K562 (cell line): ENCODE data around the gene ATP5F1D. TPM values are rescaled to one million over a fixed set of nuclear protein-coding genes. Genes with fewer than 3 reads are reported as not detected.

ENCODE experiments used
- CHD4 ChIP-seq: fragments of 200-600 bp; sonication (generic); IDR thresholded peaks from 3 replicates; pipeline ENCODE4 v1.6.1; 2012; ENCODE audit warnings: low read depth, mild to moderate bottlenecking, mixed read lengths, low read length, inconsistent platforms; ENCODE audit not compliant: insufficient read depth, insufficient replicate concordance, poor library complexity, severe bottlenecking
- EWSR1 ChIP-seq: fragments of 450-650 bp; IDR thresholded peaks from 2 replicates; pipeline ENCODE4 v1.6.1; 2018; ENCODE audit warnings: borderline replicate concordance, mild to moderate bottlenecking, low read depth, moderate library complexity; ENCODE audit not compliant: partially characterized antibody
- HDAC3 ChIP-seq: fragments of 450-650 bp; IDR thresholded peaks from 2 replicates; pipeline ENCODE4 v1.6.1; 2018; ENCODE audit warnings: borderline replicate concordance, mild to moderate bottlenecking, moderate library complexity; ENCODE audit not compliant: partially characterized antibody
- JUND ChIP-seq, 2 experiments: IDR thresholded peaks; 2 replicates in 1 of 2; 3 replicates in 1 of 2; pipeline ENCODE4 v1.6.1; 2011; ENCODE audit warnings: borderline replicate concordance in 2 of 2, low read depth in 2 of 2, low read length in 2 of 2, improper control_type of control experiment in 1 of 2, missing biosample characterization in 1 of 2, missing genetic modification characterization in 1 of 2, missing genetic modification reagents in 1 of 2
- KLF1 ChIP-seq: fragments of 450-650 bp; IDR thresholded peaks from 2 replicates; pipeline ENCODE4 v1.6.1; 2016; ENCODE audit warnings: missing genetic modification characterization, missing compliant biosample characterization
- L3MBTL2 ChIP-seq: fragments of 450-650 bp; IDR thresholded peaks from 2 replicates; pipeline ENCODE4 v1.6.1; 2016; ENCODE audit warnings: mild to moderate bottlenecking, moderate library complexity
- LARP7 ChIP-seq: fragments of 450-650 bp; IDR thresholded peaks from 2 replicates; pipeline ENCODE4 v1.6.1; 2016
- MAFF ChIP-seq: IDR thresholded peaks from 2 replicates; pipeline ENCODE4 v1.6.1; 2012; ENCODE audit warnings: low read length, improper control_type of control experiment
- MIER1 ChIP-seq: fragments of 450-650 bp; IDR thresholded peaks from 2 replicates; pipeline ENCODE4 v1.6.1; 2016; ENCODE audit warnings: antibody characterized with exemption, mild to moderate bottlenecking, low read depth
- MYC ChIP-seq, 2 experiments: fragments of 250-450 bp in 1 of 2; sonication (Bioruptor Pico) in 1 of 2; IDR thresholded peaks; 2 replicates each; pipeline versions ENCODE4 v1.5.1 to v1.6.1; 2012 to 2021; ENCODE audit warnings: low read depth in 2 of 2, borderline replicate concordance in 1 of 2, improper control_type of control experiment in 1 of 2, low read length in 1 of 2, mild to moderate bottlenecking in 1 of 2, moderate library complexity in 1 of 2
- NCOA1 ChIP-seq: fragments of 450-650 bp; IDR thresholded peaks from 2 replicates; pipeline ENCODE4 v1.6.1; 2016; ENCODE audit warnings: low read depth
- POLR2A ChIP-seq: fragments of 450-650 bp; conservative IDR thresholded peaks from 2 replicates; pipeline ENCODE4 v1.6.1; 2016
- RB1 ChIP-seq: fragments of 450-650 bp; IDR thresholded peaks from 2 replicates; pipeline ENCODE4 v1.6.1; 2017; ENCODE audit warnings: low read depth, mild to moderate bottlenecking
- RFX7 ChIP-seq: fragments of 250-450 bp; sonication (Bioruptor Pico); IDR thresholded peaks from 2 replicates; pipeline ENCODE4 v1.5.1; 2021; ENCODE audit warnings: mild to moderate bottlenecking
- ZFP30 ChIP-seq: fragments of 250-450 bp; sonication (Bioruptor Pico); IDR thresholded peaks from 2 replicates; pipeline ENCODE4 v1.8.0; 2022; ENCODE audit warnings: moderate library complexity, mild to moderate bottlenecking, inconsistent platforms, borderline replicate concordance
- ZNF12 ChIP-seq: sonication (generic); formaldehyde crosslinking; IDR thresholded peaks from 2 replicates; pipeline ENCODE4 v1.4.0; 2020; ENCODE audit warnings: mild to moderate bottlenecking, missing genetic modification reagents
- ZNF253 ChIP-seq: fragments of 250-450 bp; sonication (Bioruptor Pico); conservative IDR thresholded peaks from 2 replicates; pipeline ENCODE4 v1.6.1; 2021; ENCODE audit warnings: mild to moderate bottlenecking
- ZNF316 ChIP-seq: fragments of 450-650 bp; IDR thresholded peaks from 2 replicates; pipeline ENCODE4 v1.6.1; 2016
- ZNF766 ChIP-seq: fragments of 200-800 bp; sonication (Bioruptor generic); conservative IDR thresholded peaks from 2 replicates; pipeline ENCODE4 v1.6.1; 2016; ENCODE audit warnings: missing genetic modification characterization, missing compliant biosample characterization
- polyA plus RNA-seq, 8 experiments: library from polyadenylated mRNA; depleted of rRNA in 4 of 8; stranded (reverse) in 5 of 8; unstranded in 3 of 8; fragments of >200 nt; fragmentation: Nextera tagmentation in 2 of 8; fragmentation: Illumina TruSeq in 1 of 8; extraction: Ambion mirVana in 2 of 8; extraction: Trizol in 1 of 8; gene quantifications; 2 replicates each; pipeline versions ENCODE4 v1.2.1 to v1.2.3, GENCODE V29; 2011 to 2014; ENCODE audit warnings: inconsistent platforms in 1 of 8, missing spikeins in 1 of 8
- total RNA-seq, 7 experiments: library from RNA; depleted of rRNA in 6 of 7; stranded (reverse); fragments of >200 nt in 6 of 7; fragmentation: Illumina TruSeq in 2 of 7; extraction: Trizol in 2 of 7; gene quantifications; 2 replicates each; pipeline versions ENCODE4 v1.2.1 to v1.2.3, GENCODE V29; 2011 to 2021; ENCODE audit warnings: low replicate concordance in 1 of 7
- TF ChIP-seq, protein P1 (sequence below): fragments of 450-650 bp; formaldehyde crosslinking; conservative IDR thresholded peaks from 2 replicates; pipeline ENCODE4 v1.4.0; 2022; ENCODE audit warnings: mild to moderate bottlenecking, missing genetic modification characterization
- TF ChIP-seq, protein P2 (sequence below): fragments of 200-400 bp; formaldehyde crosslinking; IDR thresholded peaks from 2 replicates; pipeline ENCODE4 v1.6.1; 2017; ENCODE audit warnings: mild to moderate bottlenecking, low read depth, low read length, moderate library complexity
- TF ChIP-seq, protein P3 (sequence below): fragments of 450-650 bp; formaldehyde crosslinking; IDR thresholded peaks from 2 replicates; pipeline ENCODE4 v1.4.0; 2022; ENCODE audit warnings: mild to moderate bottlenecking, moderate library complexity
- TF ChIP-seq, protein P4 (sequence below), 2 experiments: fragments of 450-650 bp in 1 of 2; sonication (generic) in 1 of 2; formaldehyde crosslinking; conservative IDR thresholded peaks; 2 replicates each; pipeline versions ENCODE4 v1.4.0 to v1.8.1; 2020 to 2022; ENCODE audit warnings: mild to moderate bottlenecking in 1 of 2, missing genetic modification reagents in 1 of 2

The ATP5F1D gene
- total and polyA plus RNA-seq, 9 of the 15 experiments (the other 6 are each of a cell fraction or from before 2014, with no cell fraction given) = 3.9 to 409 (median 36.8) TPM

DNA sequence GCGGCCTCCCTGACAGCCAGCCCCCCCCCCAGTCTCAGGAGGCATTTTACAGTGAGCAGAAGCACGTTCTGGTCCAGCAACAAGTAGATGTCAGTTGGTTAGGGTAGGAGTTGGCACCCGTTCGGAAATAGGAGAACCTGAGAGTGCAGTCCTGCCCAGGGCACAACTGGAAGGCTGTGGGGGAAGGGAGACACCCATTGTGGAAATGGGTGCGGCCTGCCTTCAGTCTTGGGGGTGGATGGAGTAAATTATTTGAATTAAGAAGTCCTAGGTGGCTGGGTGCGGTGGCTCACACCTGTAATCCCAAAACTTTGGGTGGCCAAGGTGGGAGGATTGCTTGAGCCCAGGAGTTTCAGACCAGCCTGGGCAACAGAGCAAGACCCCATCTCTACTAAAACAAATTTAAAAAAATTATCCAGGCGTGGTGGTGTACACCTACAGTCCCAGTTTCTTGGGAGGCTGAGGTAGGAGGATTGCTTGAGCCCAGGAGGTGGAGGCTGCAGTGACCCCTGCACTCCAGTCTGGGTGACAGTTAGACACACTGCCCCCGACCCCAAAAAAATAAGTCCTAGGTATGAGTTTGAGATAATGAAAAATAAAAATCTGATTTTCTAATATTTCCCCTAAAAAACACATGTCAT is 28.8 kb downstream of the ATP5F1D start (continued):
- TF ChIP-seq, protein P1, sequence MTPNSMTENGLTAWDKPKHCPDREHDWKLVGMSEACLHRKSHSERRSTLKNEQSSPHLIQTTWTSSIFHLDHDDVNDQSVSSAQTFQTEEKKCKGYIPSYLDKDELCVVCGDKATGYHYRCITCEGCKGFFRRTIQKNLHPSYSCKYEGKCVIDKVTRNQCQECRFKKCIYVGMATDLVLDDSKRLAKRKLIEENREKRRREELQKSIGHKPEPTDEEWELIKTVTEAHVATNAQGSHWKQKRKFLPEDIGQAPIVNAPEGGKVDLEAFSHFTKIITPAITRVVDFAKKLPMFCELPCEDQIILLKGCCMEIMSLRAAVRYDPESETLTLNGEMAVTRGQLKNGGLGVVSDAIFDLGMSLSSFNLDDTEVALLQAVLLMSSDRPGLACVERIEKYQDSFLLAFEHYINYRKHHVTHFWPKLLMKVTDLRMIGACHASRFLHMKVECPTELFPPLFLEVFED (CRISPR knock-in tag) = peak; percentile 53; the same call in 1 of the 2 replicates
- TF ChIP-seq ZNF253 (CRISPR knock-in tag) (no peak), POLR2A (peak; percentile 37; the same call in 1 of the 2 replicates), LARP7 (no peak), EWSR1 (no peak), HDAC3 (no peak), MYC (IDR thresholded peaks at IDR 0.05; ENCODE audit: low read depth, low read length) (no peak), MYC (CRISPR knock-in tag; IDR thresholded peaks at IDR 0.05; ENCODE audit: borderline replicate concordance, low read depth) (no peak), ZNF12 (CRISPR knock-in tag) (no peak), ZNF766 (no peak), RB1 (no peak), MAFF (0 out of 2 replicates have a peak, but pooled peaks have one; percentile 1), L3MBTL2 (no peak), ZFP30 (CRISPR knock-in tag) (no peak), CHD4 (no peak), RFX7 (CRISPR knock-in tag) (no peak), MIER1 (no peak), ZNF316 (no peak), JUND (IDR thresholded peaks at IDR 0.05; ENCODE audit: borderline replicate concordance, low read depth, low read length) (no peak), JUND (tag; IDR thresholded peaks at IDR 0.05; ENCODE audit: borderline replicate concordance, low read depth, low read length) (no peak), KLF1 (tag) (no peak), NCOA1 (no peak)
- TF ChIP-seq, protein P2, sequence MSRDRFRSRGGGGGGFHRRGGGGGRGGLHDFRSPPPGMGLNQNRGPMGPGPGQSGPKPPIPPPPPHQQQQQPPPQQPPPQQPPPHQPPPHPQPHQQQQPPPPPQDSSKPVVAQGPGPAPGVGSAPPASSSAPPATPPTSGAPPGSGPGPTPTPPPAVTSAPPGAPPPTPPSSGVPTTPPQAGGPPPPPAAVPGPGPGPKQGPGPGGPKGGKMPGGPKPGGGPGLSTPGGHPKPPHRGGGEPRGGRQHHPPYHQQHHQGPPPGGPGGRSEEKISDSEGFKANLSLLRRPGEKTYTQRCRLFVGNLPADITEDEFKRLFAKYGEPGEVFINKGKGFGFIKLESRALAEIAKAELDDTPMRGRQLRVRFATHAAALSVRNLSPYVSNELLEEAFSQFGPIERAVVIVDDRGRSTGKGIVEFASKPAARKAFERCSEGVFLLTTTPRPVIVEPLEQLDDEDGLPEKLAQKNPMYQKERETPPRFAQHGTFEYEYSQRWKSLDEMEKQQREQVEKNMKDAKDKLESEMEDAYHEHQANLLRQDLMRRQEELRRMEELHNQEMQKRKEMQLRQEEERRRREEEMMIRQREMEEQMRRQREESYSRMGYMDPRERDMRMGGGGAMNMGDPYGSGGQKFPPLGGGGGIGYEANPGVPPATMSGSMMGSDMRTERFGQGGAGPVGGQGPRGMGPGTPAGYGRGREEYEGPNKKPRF = no peak
- TF ChIP-seq, protein P3, sequence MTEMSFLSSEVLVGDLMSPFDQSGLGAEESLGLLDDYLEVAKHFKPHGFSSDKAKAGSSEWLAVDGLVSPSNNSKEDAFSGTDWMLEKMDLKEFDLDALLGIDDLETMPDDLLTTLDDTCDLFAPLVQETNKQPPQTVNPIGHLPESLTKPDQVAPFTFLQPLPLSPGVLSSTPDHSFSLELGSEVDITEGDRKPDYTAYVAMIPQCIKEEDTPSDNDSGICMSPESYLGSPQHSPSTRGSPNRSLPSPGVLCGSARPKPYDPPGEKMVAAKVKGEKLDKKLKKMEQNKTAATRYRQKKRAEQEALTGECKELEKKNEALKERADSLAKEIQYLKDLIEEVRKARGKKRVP (CRISPR knock-in tag) = no peak
- TF ChIP-seq, protein P4, sequence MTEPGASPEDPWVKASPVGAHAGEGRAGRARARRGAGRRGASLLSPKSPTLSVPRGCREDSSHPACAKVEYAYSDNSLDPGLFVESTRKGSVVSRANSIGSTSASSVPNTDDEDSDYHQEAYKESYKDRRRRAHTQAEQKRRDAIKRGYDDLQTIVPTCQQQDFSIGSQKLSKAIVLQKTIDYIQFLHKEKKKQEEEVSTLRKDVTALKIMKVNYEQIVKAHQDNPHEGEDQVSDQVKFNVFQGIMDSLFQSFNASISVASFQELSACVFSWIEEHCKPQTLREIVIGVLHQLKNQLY (CRISPR knock-in tag; conservative IDR thresholded peaks at IDR 0.05) = 0 out of 4 replicates have a peak, but pooled peaks of 1 of the 2 experiments have one; percentile 57
